ENCODE results near the gene CIDEB.

Gene CIDEB

GRCh38 chr14:24323341-24323740 lies 15.6 kb upstream of the CIDEB start:
- TF ChIP-seq TAF1 (IDR thresholded peaks at IDR 0.05; ENCODE audit: low read depth) = no peak
- TF ChIP-seq YY1 (IDR thresholded peaks at IDR 0.05; ENCODE audit: low read depth) = no peak
- TF ChIP-seq TEAD4 (IDR thresholded peaks at IDR 0.05) = no peak
- TF ChIP-seq USF1 (IDR thresholded peaks at IDR 0.05) = no peak
- TF ChIP-seq RAD21 (IDR thresholded peaks at IDR 0.05; ENCODE audit: low read depth) = no peak
- TF ChIP-seq MAX (IDR thresholded peaks at IDR 0.05) = no peak
- TF ChIP-seq ZBTB7A (IDR thresholded peaks at IDR 0.05; ENCODE audit: low read depth) = no peak
- no peak for TF ChIP-seq EGR1 (IDR thresholded peaks at IDR 0.05)
- no peak for TF ChIP-seq EP300 (IDR thresholded peaks at IDR 0.05; ENCODE audit: borderline replicate concordance)
- TF ChIP-seq NFIC (IDR thresholded peaks at IDR 0.05) = no peak
- TF ChIP-seq REST (IDR thresholded peaks at IDR 0.05; ENCODE audit: low read depth) = no peak
- no peak for TF ChIP-seq CREB1 (IDR thresholded peaks at IDR 0.05; ENCODE audit: low read depth)
- TF ChIP-seq FOXM1 (IDR thresholded peaks at IDR 0.05; ENCODE audit: borderline replicate concordance, low read depth) = no peak

- TF ChIP-seq ZBTB7A (IDR thresholded peaks at IDR 0.05; ENCODE audit: low read depth) (no peak), NFIC (IDR thresholded peaks at IDR 0.05) (no peak), RAD21 (IDR thresholded peaks at IDR 0.05; ENCODE audit: low read depth) (no peak), FOXM1 (IDR thresholded peaks at IDR 0.05; ENCODE audit: borderline replicate concordance, low read depth) (no peak), TEAD4 (IDR thresholded peaks at IDR 0.05) (no peak), CREB1 (IDR thresholded peaks at IDR 0.05; ENCODE audit: low read depth) (no peak), USF1 (IDR thresholded peaks at IDR 0.05) (no peak), CEBPB (IDR thresholded peaks at IDR 0.05) (no peak), EGR1 (IDR thresholded peaks at IDR 0.05) (no peak), TAF1 (IDR thresholded peaks at IDR 0.05; ENCODE audit: low read depth) (no peak), REST (IDR thresholded peaks at IDR 0.05; ENCODE audit: low read depth) (no peak), EP300 (IDR thresholded peaks at IDR 0.05; ENCODE audit: borderline replicate concordance) (no peak), MAX (IDR thresholded peaks at IDR 0.05) (no peak), TCF12 (IDR thresholded peaks at IDR 0.05; ENCODE audit: low read depth) (no peak), YY1 (IDR thresholded peaks at IDR 0.05; ENCODE audit: low read depth) (no peak)
Observed at GRCh38 chr14:24322672-24323071, 14.9 kb upstream of the CIDEB start.

GRCh38 chr14:24321212-24321975 lies 13.6 kb upstream of the CIDEB start:
- TF ChIP-seq REST (IDR thresholded peaks at IDR 0.05; ENCODE audit: low read depth) = no peak
- TF ChIP-seq CREB1 (IDR thresholded peaks at IDR 0.05; ENCODE audit: low read depth) = no peak
- TF ChIP-seq TEAD4 (IDR thresholded peaks at IDR 0.05) = no peak
- TF ChIP-seq EGR1 (IDR thresholded peaks at IDR 0.05) = no peak
- TF ChIP-seq FOXM1 (IDR thresholded peaks at IDR 0.05; ENCODE audit: borderline replicate concordance, low read depth) = no peak
- no peak for TF ChIP-seq EP300 (IDR thresholded peaks at IDR 0.05; ENCODE audit: borderline replicate concordance)
- no peak for TF ChIP-seq TCF12 (IDR thresholded peaks at IDR 0.05; ENCODE audit: low read depth)
- no peak for TF ChIP-seq NFIC (IDR thresholded peaks at IDR 0.05)
- TF ChIP-seq USF1 (IDR thresholded peaks at IDR 0.05) = no peak
- no peak for TF ChIP-seq CEBPB (IDR thresholded peaks at IDR 0.05)
